UCSD-AML1 (cell line): ENCODE measurements around the gene PRDM5.
"Not testable (repeated sequence)": the region's sequence is repeated elsewhere in the genome, so short reads cannot be mapped to it uniquely, and the experiment has no call there.

Source experiments
- DNase-seq: peaks from one replicate; lab custom pipeline; 2025; ENCODE audit not compliant: unreplicated experiment; lab: John Stamatoyannopoulos, UW

Gene PRDM5

DNA sequence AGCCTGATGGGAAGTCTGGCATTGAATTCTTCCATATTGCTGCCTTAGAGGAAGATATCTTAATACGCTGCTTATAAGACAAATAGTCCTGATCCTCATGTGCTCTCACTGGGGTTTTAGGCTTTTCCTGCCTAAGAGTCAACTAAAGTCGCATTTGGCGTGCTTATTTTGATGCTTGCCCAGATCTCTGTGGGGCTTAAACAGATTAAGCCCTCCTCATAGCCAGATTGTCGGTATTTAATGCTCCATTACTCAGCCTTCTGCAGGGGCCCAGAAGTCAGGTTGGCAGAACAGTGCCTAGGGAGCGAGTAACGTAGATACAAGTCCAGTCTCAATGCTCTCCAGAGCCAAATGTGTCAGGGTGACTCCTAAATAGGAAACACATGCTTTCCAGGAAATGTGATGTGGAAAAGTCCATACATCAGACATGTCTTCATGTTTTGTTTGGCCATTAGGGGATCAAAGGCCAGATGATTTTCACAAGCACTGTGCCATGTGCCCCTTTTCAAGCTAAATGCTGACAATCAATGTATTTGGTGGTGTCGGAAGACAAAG is 262.8 kb downstream of the PRDM5 start:
- DNase-seq = no peak

DNA sequence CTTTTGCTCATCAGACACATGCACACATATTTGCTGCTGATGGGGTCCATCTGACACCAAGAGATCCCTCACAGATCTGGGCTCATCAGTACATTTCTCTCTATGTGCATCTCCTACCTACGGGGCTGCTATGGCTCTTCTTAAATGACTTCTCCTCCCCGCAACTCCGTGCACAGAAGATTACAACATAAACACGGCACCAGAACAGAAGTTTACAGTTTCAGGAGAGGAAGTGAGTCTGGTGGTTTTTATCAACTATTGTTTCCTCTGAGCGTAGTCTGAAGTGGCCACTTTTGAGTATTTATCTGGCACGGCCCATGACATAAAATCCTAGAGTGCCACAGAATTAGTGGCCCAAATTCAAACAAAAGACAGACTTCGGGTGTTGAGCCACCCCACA is 263.8 kb downstream of the PRDM5 start:
- DNase-seq = no peak

DNA sequence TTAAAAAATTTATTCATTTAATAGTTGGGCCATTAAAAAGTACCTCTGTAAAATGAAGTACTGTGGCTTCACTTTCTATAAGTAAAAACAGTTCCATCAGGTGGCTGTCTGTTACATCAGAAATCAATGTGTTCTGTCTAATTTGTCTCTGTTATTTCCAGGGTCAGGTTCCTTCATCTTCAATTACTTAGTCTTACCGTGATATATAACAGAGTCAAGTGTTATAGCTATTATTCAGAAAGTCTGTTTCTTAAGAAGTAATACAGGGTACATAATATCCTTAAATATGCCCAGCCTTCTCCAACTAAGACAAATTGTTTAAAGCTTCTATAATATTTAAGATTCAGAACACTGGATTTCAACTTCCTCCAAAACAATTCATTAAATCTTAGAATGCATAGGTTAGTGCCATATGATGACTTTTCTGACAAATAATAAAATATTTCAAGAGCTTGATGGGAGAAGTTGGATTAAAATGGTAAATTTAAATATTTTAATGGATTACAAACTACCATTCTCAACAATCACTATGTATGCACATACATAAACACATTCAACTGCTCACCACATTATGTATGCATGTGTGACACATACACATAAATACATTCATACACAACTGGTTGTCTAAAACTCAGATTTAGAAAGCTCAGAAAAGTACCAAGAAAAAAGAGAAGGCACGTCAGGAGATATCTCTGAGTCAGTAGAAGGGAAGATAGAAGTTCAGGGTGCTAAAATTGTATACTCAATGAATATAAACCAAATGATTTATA is 268.5 kb downstream of the PRDM5 start:
- DNase-seq = no peak

GRCh38 chr4:120648336-120648735 is 274.2 kb downstream of the PRDM5 start:
- DNase-seq = not testable (repeated sequence)
